HG03520 (cell line): ENCODE data around the gene NIPAL1.

ENCODE experiments used
- ATAC-seq: cut with Tn5 transposase; IDR thresholded peaks from one replicate; pipeline ENCODE4 v1.9.1; 2021; ENCODE audit warnings: mild to moderate bottlenecking, moderate library complexity; ENCODE audit not compliant: unreplicated experiment

Gene NIPAL1

GRCh38 chr4:48024522-48024921, 8.0 kb downstream of the NIPAL1 start:
- no peak for ATAC-seq

- ATAC-seq = no peak
Observed at GRCh38 chr4:48025005-48025404, 8.4 kb downstream of the NIPAL1 start.

GRCh38 chr4:48027653-48028052, 11.1 kb downstream of the NIPAL1 start:
- ATAC-seq = peak; percentile 78

- ATAC-seq = peak; percentile 43
Observed at GRCh38 chr4:48028696-48029095, 12.1 kb downstream of the NIPAL1 start.

- no peak for ATAC-seq
Observed at GRCh38 chr4:48030470-48030869, 13.9 kb downstream of the NIPAL1 start.

GRCh38 chr4:48031802-48032525, 15.4 kb downstream of the NIPAL1 start:
- no peak for ATAC-seq

GRCh38 chr4:48032721-48033120, 16.1 kb downstream of the NIPAL1 start:
- ATAC-seq = no peak

- ATAC-seq = no peak
Observed at GRCh38 chr4:48033412-48033811, 16.8 kb downstream of the NIPAL1 start.

GRCh38 chr4:48033825-48034413, 17.3 kb downstream of the NIPAL1 start:
- peak; percentile 31 for ATAC-seq

GRCh38 chr4:48035952-48036351, 19.4 kb downstream of the NIPAL1 start:
- no peak for ATAC-seq

GRCh38 chr4:48037117-48037462, 20.5 kb downstream of the NIPAL1 start:
- no peak for ATAC-seq

GRCh38 chr4:48038666-48039065, 22.1 kb downstream of the NIPAL1 start:
- no peak for ATAC-seq

- no peak for ATAC-seq
Observed at GRCh38 chr4:48039561-48039960, 23.0 kb downstream of the NIPAL1 start.

GRCh38 chr4:48041535-48042137, 25.1 kb downstream of the NIPAL1 start:
- no peak for ATAC-seq

GRCh38 chr4:48042979-48043461, 26.4 kb downstream of the NIPAL1 start:
- ATAC-seq = no peak

GRCh38 chr4:48043504-48043903, 26.9 kb downstream of the NIPAL1 start:
- ATAC-seq = no peak

GRCh38 chr4:48044298-48044697, 27.7 kb downstream of the NIPAL1 start:
- no peak for ATAC-seq

GRCh38 chr4:48046059-48046458, 29.5 kb downstream of the NIPAL1 start:
- no peak for ATAC-seq

- peak; percentile 98 for ATAC-seq
Observed at GRCh38 chr4:48047421-48047844, 30.9 kb downstream of the NIPAL1 start.

GRCh38 chr4:48047896-48048295, 31.3 kb downstream of the NIPAL1 start:
- no peak for ATAC-seq

GRCh38 chr4:48049483-48049882, 32.9 kb downstream of the NIPAL1 start:
- ATAC-seq = no peak

GRCh38 chr4:48051078-48051477, 34.5 kb downstream of the NIPAL1 start:
- no peak for ATAC-seq
